ENCODE data around the gene FOXP1. TPM values are rescaled to one million over a fixed set of nuclear protein-coding genes. Genes with fewer than 3 reads are reported as not detected.

FOXP1 gene
- total RNA-seq, 1 donor from 2014 or later = 33.2 TPM

DNA sequence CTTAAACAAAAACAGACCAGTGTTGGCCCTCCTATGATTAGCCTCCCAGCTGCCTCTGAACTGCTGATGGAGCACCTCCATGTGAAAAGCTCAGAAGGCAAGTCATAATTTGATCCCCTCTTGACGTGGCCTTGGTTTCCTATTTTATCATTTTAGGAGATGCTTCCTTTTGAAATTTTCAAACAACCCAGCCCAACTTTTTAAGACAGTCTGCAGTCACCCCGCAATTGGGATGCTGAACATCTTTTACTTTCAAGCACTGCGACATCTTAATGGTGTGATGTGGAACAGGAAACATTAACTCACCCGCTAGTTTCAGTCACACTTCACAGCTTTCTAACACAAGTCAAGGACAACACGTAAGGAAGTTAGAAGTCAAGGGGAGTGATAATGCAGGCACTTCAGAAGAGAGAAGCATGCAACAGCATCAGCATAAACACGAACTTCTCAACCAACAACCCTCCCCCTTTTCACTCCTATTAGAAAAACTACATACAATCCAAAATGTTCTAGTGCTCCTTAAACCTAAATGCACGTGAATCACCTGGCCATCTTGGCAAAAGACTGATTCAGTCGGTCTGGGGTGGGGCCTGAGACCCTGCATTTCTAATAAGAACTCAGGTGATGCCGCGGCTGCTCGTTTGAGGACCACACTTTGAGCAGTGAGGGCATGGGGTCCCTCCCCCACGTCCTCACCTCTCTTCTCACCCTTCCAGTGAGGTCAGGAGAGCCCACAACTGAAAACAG lies 161.5 kb downstream of the FOXP1 start:
- FAIRE-seq (no peak), DNase-seq (ENCODE audit: low read depth) (no peak)
- Histone ChIP-seq H3K4me3 (ENCODE audit: low read depth, low read length) (no peak overlapping the region), H3K27me3 (ENCODE audit: control insufficient read depth, insufficient read depth, low read length) (no peaks in the 10 kb centered on the region), H3K36me3 (ENCODE audit: control insufficient read depth, insufficient read depth, low read length) (no peaks in the 10 kb centered on the region)
- TF ChIP-seq CTCF (IDR thresholded peaks at IDR 0.05; ENCODE audit: insufficient read depth, low read length, severe bottlenecking) = no peak

DNA sequence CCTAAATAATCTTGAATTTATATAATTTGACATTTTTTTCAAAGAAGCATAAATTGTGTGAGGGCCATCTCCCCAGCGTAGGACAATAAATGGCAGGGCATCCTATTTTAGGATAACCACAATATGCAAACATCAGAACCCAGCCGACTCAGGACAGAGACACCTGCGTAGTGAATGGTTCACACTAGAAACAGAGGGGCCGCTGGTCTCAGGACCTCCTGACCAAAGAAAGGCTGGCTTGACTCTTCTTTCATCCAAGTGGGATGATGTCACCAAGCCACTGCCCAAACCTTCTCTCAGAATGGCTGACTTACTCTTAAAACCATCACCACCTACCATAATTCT lies 162.1 kb downstream of the FOXP1 start:
- TF ChIP-seq CTCF (IDR thresholded peaks at IDR 0.05; ENCODE audit: insufficient read depth, low read length, severe bottlenecking) = no peak

GRCh38 chr3:71419369-71419768 lies 164.2 kb downstream of the FOXP1 start:
- Histone ChIP-seq H3K27me3 (ENCODE audit: control insufficient read depth, insufficient read depth, low read length) (no peaks in the 10 kb centered on the region), H3K36me3 (ENCODE audit: control insufficient read depth, insufficient read depth, low read length) (no peaks in the 10 kb centered on the region), H3K4me3 (ENCODE audit: low read depth, low read length) (no peak overlapping the region)
- no peak for TF ChIP-seq CTCF (IDR thresholded peaks at IDR 0.05; ENCODE audit: insufficient read depth, low read length, severe bottlenecking)
- FAIRE-seq = no peak
- no peak for DNase-seq (ENCODE audit: low read depth)

More for the DNA sequence above, 162.1 kb downstream of the FOXP1 start:
- Histone ChIP-seq H3K4me3 (ENCODE audit: low read depth, low read length) (no peak overlapping the region), H3K36me3 (ENCODE audit: control insufficient read depth, insufficient read depth, low read length) (no peaks in the 10 kb centered on the region), H3K27me3 (ENCODE audit: control insufficient read depth, insufficient read depth, low read length) (no peaks in the 10 kb centered on the region)
- DNase-seq (ENCODE audit: low read depth) (no peak), FAIRE-seq (no peak)

- Histone ChIP-seq H3K36me3 (ENCODE audit: control insufficient read depth, insufficient read depth, low read length) (no peaks in the 10 kb centered on the region), H3K27me3 (ENCODE audit: control insufficient read depth, insufficient read depth, low read length) (no peaks in the 10 kb centered on the region), H3K4me3 (ENCODE audit: low read depth, low read length) (no peak overlapping the region)
- no peak for TF ChIP-seq CTCF (IDR thresholded peaks at IDR 0.05; ENCODE audit: insufficient read depth, low read length, severe bottlenecking)
- no peak for FAIRE-seq
- DNase-seq (ENCODE audit: low read depth) = no peak
Observed at GRCh38 chr3:71417791-71418190, 165.7 kb downstream of the FOXP1 start.

GRCh38 chr3:71416876-71417275 lies 166.7 kb downstream of the FOXP1 start:
- no peak for DNase-seq (ENCODE audit: low read depth)

More at GRCh38 chr3:71416876-71417275, 166.7 kb downstream of the FOXP1 start:
- Histone ChIP-seq H3K36me3 (ENCODE audit: control insufficient read depth, insufficient read depth, low read length) (no peaks in the 10 kb centered on the region), H3K27me3 (ENCODE audit: control insufficient read depth, insufficient read depth, low read length) (no peaks in the 10 kb centered on the region), H3K4me3 (ENCODE audit: low read depth, low read length) (no peak overlapping the region)
- peak; percentile 17 for TF ChIP-seq CTCF (IDR thresholded peaks at IDR 0.05; ENCODE audit: insufficient read depth, low read length, severe bottlenecking)
- FAIRE-seq = no peak

Data from bronchial epithelial cell (primary cell).